Measurements from ENCODE around the gene CD7. TPM values are rescaled to one million over a fixed set of nuclear protein-coding genes. Genes with fewer than 3 reads are reported as not detected.

The CD7 gene
- total and polyA plus RNA-seq, 8 donors: 0.28 to 1.3 (median 0.98) TPM

- H3K27me3 ChIP-seq: no peaks in the 10 kb centered on the region
- peak overlapping the region; percentile 74 to 95 (median 79) for H3K4me3 ChIP-seq
- H3K27ac ChIP-seq: peak overlapping the region; percentile 87 to 94 (median 92)
- TF ChIP-seq CTCF (IDR thresholded peaks at IDR 0.05): no peak
- H3K9me3 ChIP-seq: no peaks in the 10 kb centered on the region
- H3K36me3 ChIP-seq: no peaks in the 10 kb centered on the region
- intact Hi-C loops (cut with DNase I): no loop called here
- WGBS, 2 donors: 3% methylated on average over 77 to 86 of the region's 86 CpGs
- peak; percentile 79 to 86 (median 84) for ATAC-seq
- H3K4me1 ChIP-seq: peaks cover 18 to 50% (median 33%) of the 10 kb centered on the region in 3 donors
- FAIRE-seq: peak; percentile 23
- peak; percentile 93 to 98 (median 96) for DNase-seq
Observed at GRCh38 chr17:82292251-82293154, 24.9 kb downstream of the CD7 start.

- DNase-seq: peak in 1 of 6 donors; percentile 42
- intact Hi-C loops (cut with DNase I): no loop called here
- H3K4me1 ChIP-seq: peaks cover 23 to 44% (median 27%) of the 10 kb centered on the region in 3 donors
- no peak for TF ChIP-seq CTCF (IDR thresholded peaks at IDR 0.05)
- H3K27me3 ChIP-seq: no peaks in the 10 kb centered on the region
- H3K36me3 ChIP-seq: no peaks in the 10 kb centered on the region
- no peaks in the 10 kb centered on the region for H3K9me3 ChIP-seq
- no peak for ATAC-seq
- 79 to 80% methylated on average over 19 of the region's 19 CpGs for WGBS, 2 donors
- no peak for FAIRE-seq
- H3K4me3 ChIP-seq: peak overlapping the region in 3 of 4 donors; percentile 75 to 95 (median 83)
- peak overlapping the region; percentile 87 to 94 (median 92) for H3K27ac ChIP-seq
Observed at GRCh38 chr17:82291582-82292250, 25.7 kb downstream of the CD7 start.

GRCh38 chr17:82287868-82288801 is 29.3 kb downstream of the CD7 start:
- 11 to 15% methylated on average over 19 of the region's 19 CpGs for WGBS, 2 donors
- Histone ChIP-seq H3K27me3 (no peaks in the 10 kb centered on the region), H3K4me3 (no peak overlapping the region), H3K4me1 (peaks cover 9 to 18% (median 18%) of the 10 kb centered on the region in 3 donors), H3K27ac (peak overlapping the region; percentile 39 to 88 (median 83)), H3K9me3 (no peaks in the 10 kb centered on the region), H3K36me3 (no peaks in the 10 kb centered on the region)
- TF ChIP-seq CTCF (IDR thresholded peaks at IDR 0.05): no peak
- intact Hi-C loops (cut with DNase I): no loop called here
- FAIRE-seq: no peak
- peak; percentile 77 to 83 (median 78) for ATAC-seq
- peak; percentile 84 to 97 (median 94) for DNase-seq

GRCh38 chr17:82287013-82287867 is 30.2 kb downstream of the CD7 start:
- intact Hi-C loops (cut with DNase I): no loop called here
- no peak for FAIRE-seq
- Histone ChIP-seq H3K9me3 (no peaks in the 10 kb centered on the region), H3K36me3 (no peaks in the 10 kb centered on the region), H3K4me3 (no peak overlapping the region), H3K27me3 (no peaks in the 10 kb centered on the region), H3K4me1 (peaks cover 11 to 23% (median 23%) of the 10 kb centered on the region in 3 donors), H3K27ac (peak overlapping the region; percentile 39 to 88 (median 83))
- DNase-seq: no peak
- no peak for ATAC-seq
- 79 to 82% methylated on average over 9 of the region's 9 CpGs for WGBS, 2 donors
- TF ChIP-seq CTCF (IDR thresholded peaks at IDR 0.05): no peak

Data from pancreas (tissue), 10 donors.